ENCODE results near the gene TNN.

The TNN gene

GRCh38 chr1:175147569-175147968, 79.9 kb downstream of the TNN start:
- DNase-seq, result peak; percentile 84 to 90

GRCh38 chr1:175148068-175148467, 80.4 kb downstream of the TNN start:
- DNase-seq, result peak; percentile 76 to 82

GRCh38 chr1:175150596-175151319, 83.1 kb downstream of the TNN start:
- peak in 1 of 2 experiments; percentile 46 for DNase-seq

- peak; percentile 69 to 86 for DNase-seq
These were observed 84.5 kb downstream of the TNN start for GRCh38 chr1:175152006-175152652.

GRCh38 chr1:175154629-175155472, 87.2 kb downstream of the TNN start:
- DNase-seq, result peak; percentile 76 to 88

- no peak for DNase-seq
These were observed 87.8 kb downstream of the TNN start for GRCh38 chr1:175155473-175155856.

GRCh38 chr1:175155936-175156335, 88.3 kb downstream of the TNN start:
- DNase-seq, result no peak

- DNase-seq, result no peak
These were observed 89.6 kb downstream of the TNN start for GRCh38 chr1:175157200-175157599.

- DNase-seq, result no peak
These were observed 90.5 kb downstream of the TNN start for GRCh38 chr1:175158170-175158591.

GRCh38 chr1:175162955-175163354, 95.3 kb downstream of the TNN start:
- no peak for DNase-seq

GRCh38 chr1:175163702-175164101, 96.1 kb downstream of the TNN start:
- DNase-seq, result no peak

GRCh38 chr1:175164751-175165150, 97.1 kb downstream of the TNN start:
- DNase-seq, result no peak

- DNase-seq, result no peak
These were observed 99.1 kb downstream of the TNN start for GRCh38 chr1:175166746-175167145.

- DNase-seq, result no peak
These were observed 100.2 kb downstream of the TNN start for GRCh38 chr1:175167861-175168260.

- DNase-seq, result no peak
These were observed 101.1 kb downstream of the TNN start for GRCh38 chr1:175168782-175169181.

- DNase-seq, result no peak
These were observed 101.8 kb downstream of the TNN start for GRCh38 chr1:175169286-175170018.

GRCh38 chr1:175171036-175171913, 103.6 kb downstream of the TNN start:
- DNase-seq, result no peak

GRCh38 chr1:175172503-175172902, 104.9 kb downstream of the TNN start:
- DNase-seq, result no peak

- no peak for DNase-seq
These were observed 105.9 kb downstream of the TNN start for GRCh38 chr1:175173531-175173930.

GRCh38 chr1:175174309-175175102, 106.9 kb downstream of the TNN start:
- no peak for DNase-seq

- DNase-seq, result no peak
These were observed 108.6 kb downstream of the TNN start for GRCh38 chr1:175176246-175176645.
